SHP77 (cell line): ENCODE measurements around the gene TMEM220.
A peak's percentile ranks its signal among the peaks of the same experiment; 100 is the strongest.

Source experiments
- DNase-seq, 2 experiments: peaks; one replicate each; lab custom pipeline; 2025; lab: John Stamatoyannopoulos, UW

The TMEM220 gene

GRCh38 chr17:10729334-10730193, at the start of gene TMEM220:
TMEM220 (minus strand) TSS chr17:10730023; CDS start chr17:10729851, 172 bp downstream.
- DNase-seq = no peak

- no peak for DNase-seq
Measured at GRCh38 chr17:10779609-10780008, 49.8 kb upstream of the TMEM220 start.

GRCh38 chr17:10777890-10778289, 48.1 kb upstream of the TMEM220 start:
- DNase-seq = no peak

GRCh38 chr17:10777131-10777807, 47.4 kb upstream of the TMEM220 start:
- DNase-seq = no peak

- DNase-seq = no peak
Measured at GRCh38 chr17:10776381-10776780, 46.6 kb upstream of the TMEM220 start.

GRCh38 chr17:10775740-10776356, 46.0 kb upstream of the TMEM220 start:
- DNase-seq = no peak

- no peak for DNase-seq
Measured at GRCh38 chr17:10775058-10775457, 45.2 kb upstream of the TMEM220 start.

GRCh38 chr17:10773391-10773790, 43.6 kb upstream of the TMEM220 start:
- DNase-seq = no peak

GRCh38 chr17:10772425-10773380, 42.9 kb upstream of the TMEM220 start:
- peak; percentile 32 to 40 for DNase-seq

GRCh38 chr17:10771148-10771547, 41.3 kb upstream of the TMEM220 start:
- DNase-seq = no peak

GRCh38 chr17:10769840-10770239, 40.0 kb upstream of the TMEM220 start:
- no peak for DNase-seq

GRCh38 chr17:10768750-10769251, 39.0 kb upstream of the TMEM220 start:
- DNase-seq = no peak

- DNase-seq = no peak
Measured at GRCh38 chr17:10767232-10767631, 37.4 kb upstream of the TMEM220 start.

- no peak for DNase-seq
Measured at GRCh38 chr17:10762037-10762436, 32.2 kb upstream of the TMEM220 start.

GRCh38 chr17:10761281-10761680, 31.5 kb upstream of the TMEM220 start:
- DNase-seq = no peak

GRCh38 chr17:10758062-10758461, 28.2 kb upstream of the TMEM220 start:
- no peak for DNase-seq

- no peak for DNase-seq
Measured at GRCh38 chr17:10757647-10758046, 27.8 kb upstream of the TMEM220 start.

- no peak for DNase-seq
Measured at GRCh38 chr17:10757067-10757466, 27.2 kb upstream of the TMEM220 start.

GRCh38 chr17:10756619-10757018, 26.8 kb upstream of the TMEM220 start:
- no peak for DNase-seq

- no peak for DNase-seq
Measured at GRCh38 chr17:10756185-10756584, 26.4 kb upstream of the TMEM220 start.

- no peak for DNase-seq
Measured at GRCh38 chr17:10755592-10756127, 25.8 kb upstream of the TMEM220 start.
